HCT116 (cell line): ENCODE measurements around the gene PRICKLE1. TPM values are rescaled to one million over a fixed set of nuclear protein-coding genes. Genes with fewer than 3 reads are reported as not detected.

Experiments used
- ATAC-seq: fragments of 200-7000 bp; cut with Tn5 transposase; 2 replicates; pipeline ENCODE4 v1.9.1; 2020; ENCODE audit warnings: mild to moderate bottlenecking, moderate library complexity
- BruUV-seq: library from RNA; stranded (reverse); fragments of 400-500 nt; replicated peaks from 2 replicates; lab custom pipeline; 2021; lab: Mats Ljungman, UMichigan
- CTCF ChIA-PET: fragments of 300-600 bp; sonication (Branson Sonifier 250); formaldehyde crosslinking; loops from one replicate; lab custom pipeline; 2021; ENCODE audit warnings: antibody characterized with exemption; lab: Charles Lee
- POLR2A ChIA-PET: fragments of 300-600, 350-600 bp; sonication (Branson Sonifier 250); formaldehyde crosslinking; loops from one replicate; lab custom pipeline; 2021; ENCODE audit warnings: antibody characterized with exemption; lab: Charles Lee
- RAD21 ChIA-PET, 2 experiments: fragments of 300-600 bp; sonication (Branson Sonifier 250); formaldehyde crosslinking; loops; one replicate each; lab custom pipeline; 2023; ENCODE audit warnings: low total read pairs in 2 of 2; ENCODE audit not compliant: uncharacterized antibody in 2 of 2, unreplicated experiment in 2 of 2, low non-redundant PET in 1 of 2; lab: Charles Lee
- DNase-seq: peaks from one replicate; pipeline ENCODE4 v3.0.0-alpha.2; 2010; ENCODE audit warnings: low read depth, low spot score
- H2AFZ ChIP-seq: fragments of 200-600 bp; shearing (Covaris generic), sonication (generic); 2 replicates; pipeline ENCODE4 v1.6.1; 2017; ENCODE audit warnings: low read depth, mixed run types, mixed read lengths, antibody characterized with exemption, low read length; ENCODE audit not compliant: poor library complexity, severe bottlenecking
- H3K27ac ChIP-seq: 2 replicates; pipeline ENCODE4 v1.5.1; 2012; ENCODE audit warnings: low read depth, low read length
- H3K27me3 ChIP-seq: fragments of 200-600 bp; sonication (generic); 2 replicates; pipeline ENCODE4 v1.6.1; 2016; ENCODE audit warnings: mixed run types, low read length, mixed read lengths; ENCODE audit not compliant: insufficient read depth
- H3K36me3 ChIP-seq, 2 experiments: fragments of 200-500 bp in 1 of 2; fragments of 200-600 bp in 1 of 2; sonication (Bioruptor generic) in 1 of 2; sonication (generic) in 1 of 2; 2 replicates each; pipeline versions ENCODE4 v1.5.1 to v1.6.1; 2014 to 2016; ENCODE audit warnings: low read length in 2 of 2, inconsistent platforms in 1 of 2, mixed read lengths in 1 of 2, mixed run types in 1 of 2; ENCODE audit not compliant: insufficient read depth in 2 of 2, control insufficient read depth in 1 of 2
- H3K4me1 ChIP-seq, 2 experiments: fragments of 200-600 bp in 1 of 2; sonication (generic) in 1 of 2; 2 replicates each; pipeline versions ENCODE4 v1.5.1 to v1.6.1; 2012 to 2017; ENCODE audit warnings: low read length in 2 of 2, inconsistent platforms in 1 of 2, mild to moderate bottlenecking in 1 of 2, mixed read lengths in 1 of 2, mixed run types in 1 of 2, moderate library complexity in 1 of 2; ENCODE audit not compliant: insufficient read depth in 2 of 2, control insufficient read depth in 1 of 2
- H3K4me2 ChIP-seq: fragments of 200-600 bp; sonication (generic); 2 replicates; pipeline ENCODE4 v1.6.1; 2017; ENCODE audit warnings: mixed run types, low read length, mixed read lengths
- H3K4me3 ChIP-seq, 2 experiments: fragments of 200-600 bp in 1 of 2; sonication (generic) in 1 of 2; replicated peaks in 1 of 2; 2 replicates each; pipeline ENCODE4 v1.5.1; 2011 to 2016; ENCODE audit warnings: low read length in 2 of 2, control low read depth in 1 of 2, low read depth in 1 of 2, mild to moderate bottlenecking in 1 of 2, mixed read lengths in 1 of 2, mixed run types in 1 of 2
- H3K79me2 ChIP-seq: fragments of 200-600 bp; sonication (generic); 2 replicates; pipeline ENCODE4 v1.6.1; 2017; ENCODE audit warnings: mild to moderate bottlenecking, mixed run types, low read length, moderate library complexity, mixed read lengths; ENCODE audit not compliant: insufficient read depth
- H3K9ac ChIP-seq: fragments of 200-600 bp; sonication (generic); 2 replicates; pipeline ENCODE4 v1.6.1; 2016; ENCODE audit warnings: low read length, mixed read lengths
- H3K9me2 ChIP-seq: fragments of 200-600 bp; sonication (generic), shearing (Covaris generic); 2 replicates; pipeline ENCODE4 v1.6.1; 2017; ENCODE audit warnings: mixed run types, mild to moderate bottlenecking, moderate library complexity; ENCODE audit not compliant: insufficient read depth
- H3K9me3 ChIP-seq, 2 experiments: fragments of 200-500 bp in 1 of 2; fragments of 200-600 bp in 1 of 2; sonication (Bioruptor generic) in 1 of 2; sonication (generic) in 1 of 2; 2 replicates each; pipeline ENCODE4 v1.6.1; 2014 to 2017; ENCODE audit warnings: low read length in 2 of 2, mixed read lengths in 2 of 2, inconsistent platforms in 1 of 2, low read depth in 1 of 2, mild to moderate bottlenecking in 1 of 2, mixed run types in 1 of 2, moderate library complexity in 1 of 2; ENCODE audit not compliant: control insufficient read depth in 1 of 2, insufficient read depth in 1 of 2
- H4K20me1 ChIP-seq: fragments of 200-600 bp; sonication (generic), shearing (Covaris generic); 2 replicates; pipeline ENCODE4 v1.6.1; 2017; ENCODE audit warnings: mixed run types, mild to moderate bottlenecking, moderate library complexity; ENCODE audit not compliant: insufficient read depth
- ATF3 ChIP-seq: IDR thresholded peaks from 2 replicates; pipeline ENCODE4 v1.6.1; 2012
- CBX3 ChIP-seq: IDR thresholded peaks from 2 replicates; pipeline ENCODE4 v1.6.1; 2012; ENCODE audit warnings: low read depth
- CTCF ChIP-seq, 3 experiments: fragments of 200-600 bp in 1 of 3; sonication (generic) in 1 of 3; IDR thresholded peaks in 2 of 3; conservative IDR thresholded peaks in 1 of 3; 2 replicates each; pipeline ENCODE4 v1.5.1; 2012 to 2017; ENCODE audit warnings: low read depth in 2 of 3, low read length in 2 of 3, antibody characterized with exemption in 1 of 3, borderline replicate concordance in 1 of 3, control low read depth in 1 of 3, mild to moderate bottlenecking in 1 of 3, mixed read lengths in 1 of 3, mixed run types in 1 of 3, moderate library complexity in 1 of 3; ENCODE audit not compliant: insufficient read depth in 1 of 3
- EGR1 ChIP-seq: IDR thresholded peaks from 2 replicates; pipeline ENCODE4 v1.6.1; 2012; ENCODE audit warnings: low read depth
- ELF1 ChIP-seq: IDR thresholded peaks from 2 replicates; pipeline ENCODE4 v1.6.1; 2012; ENCODE audit warnings: low read depth, borderline replicate concordance
- EZH2 ChIP-seq: fragments of 200-600 bp; sonication (generic); IDR thresholded peaks from 2 replicates; pipeline ENCODE4 v1.6.1; 2017; ENCODE audit warnings: antibody characterized with exemption, mixed run types
- EZH2phosphoT487 ChIP-seq: fragments of 200-600 bp; IDR thresholded peaks from 2 replicates; pipeline ENCODE4 v1.6.1; 2018; ENCODE audit warnings: antibody characterized with exemption, borderline replicate concordance
- JUND ChIP-seq: IDR thresholded peaks from 2 replicates; pipeline ENCODE4 v1.6.1; 2012
- MAX ChIP-seq: IDR thresholded peaks from 2 replicates; pipeline ENCODE4 v1.6.1; 2012
- POLR2A ChIP-seq: IDR thresholded peaks from 2 replicates; pipeline ENCODE4 v1.7.0; 2011; ENCODE audit warnings: borderline replicate concordance; ENCODE audit not compliant: insufficient read depth, insufficient read length; ENCODE audit errors: extremely low read depth
- POLR2AphosphoS5 ChIP-seq: IDR thresholded peaks from 2 replicates; pipeline ENCODE4 v1.6.1; 2011; ENCODE audit warnings: mild to moderate bottlenecking, low read depth, low read length, moderate library complexity
- RAD21 ChIP-seq: IDR thresholded peaks from 2 replicates; pipeline ENCODE4 v1.6.1; 2012; ENCODE audit warnings: low read depth, mild to moderate bottlenecking
- SIN3A ChIP-seq: IDR thresholded peaks from 2 replicates; pipeline ENCODE4 v1.6.1; 2012; ENCODE audit warnings: low read depth
- SP1 ChIP-seq: IDR thresholded peaks from 2 replicates; pipeline ENCODE4 v1.6.1; 2012; ENCODE audit warnings: low read depth
- TCF7L2 ChIP-seq: IDR thresholded peaks from 2 replicates; pipeline ENCODE4 v1.7.0; 2011; ENCODE audit warnings: borderline replicate concordance, inconsistent platforms; ENCODE audit not compliant: insufficient read depth, insufficient read length; ENCODE audit errors: extremely low read depth
- YY1 ChIP-seq: IDR thresholded peaks from 2 replicates; pipeline ENCODE4 v1.6.1; 2011; ENCODE audit warnings: low read length, low read depth, moderate library complexity, mild to moderate bottlenecking; ENCODE audit not compliant: insufficient replicate concordance; ENCODE audit errors: extremely low read depth
- ZBTB33 ChIP-seq: IDR thresholded peaks from 2 replicates; pipeline ENCODE4 v1.6.1; 2011; ENCODE audit warnings: mild to moderate bottlenecking, low read length, moderate library complexity; ENCODE audit not compliant: insufficient replicate concordance; ENCODE audit errors: extremely low read depth
- ZFX ChIP-seq: fragments of 450-650 bp; IDR thresholded peaks from 2 replicates; pipeline ENCODE4 v1.6.1; 2017
- ZNF274 ChIP-seq: fragments of 200-500 bp; sonication (Bioruptor generic); IDR thresholded peaks from 2 replicates; pipeline ENCODE4 v1.6.1; 2014; ENCODE audit warnings: mild to moderate bottlenecking, low read depth, low read length, inconsistent platforms
- intact Hi-C: fragments of 100-400 bp; cut with micrococcal nuclease; formaldehyde crosslinking; loops from 2 replicates; pipeline ENCODE4 v1.10.0; 2022
- total RNA-seq: library from RNA; stranded (reverse); gene quantifications from one replicate; pipeline ENCODE4 v1.2.1, GENCODE V29; 2021; ENCODE audit not compliant: unreplicated experiment

The PRICKLE1 gene
- total RNA-seq, 1 experiment from 2014 or later, result 1.3 TPM

GRCh38 chr12:42463671-42464070 is 125.9 kb downstream of the PRICKLE1 start:
- ChIA-PET POLR2A (no interaction called here), RAD21 (no interaction called here)

More at GRCh38 chr12:42463671-42464070, 125.9 kb downstream of the PRICKLE1 start:
- Histone ChIP-seq H3K4me3 (no peak overlapping the region), H3K27me3 (no peaks in the 10 kb centered on the region), H2AFZ (no peak overlapping the region), H3K36me3 (no peaks in the 10 kb centered on the region), H3K9ac (no peak overlapping the region), H3K9me2 (no peaks in the 10 kb centered on the region), H3K4me2 (no peak overlapping the region), H3K4me1 (no peaks in the 10 kb centered on the region), H3K9me3 (no peaks in the 10 kb centered on the region), H3K79me2 (no peaks in the 10 kb centered on the region), H4K20me1 (no peaks in the 10 kb centered on the region), H3K27ac (no peak overlapping the region)
- intact Hi-C loops, result no loop called here
- no peak for TF ChIP-seq EGR1
- no peak for TF ChIP-seq POLR2A
- no peak for TF ChIP-seq CBX3
- no peak for TF ChIP-seq EZH2
- no peak for TF ChIP-seq MAX
- TF ChIP-seq ZNF274, result no peak
- no peak for TF ChIP-seq ZBTB33
- TF ChIP-seq CTCF (IDR thresholded peaks at IDR 0.05 in 2 of 3, conservative IDR thresholded peaks at IDR 0.05 in 1 of 3; ENCODE audit: borderline replicate concordance in 1 of 3, insufficient read depth in 1 of 3, low read depth in 2 of 3, low read length in 2 of 3), result no peak
- TF ChIP-seq POLR2AphosphoS5, result no peak
- TF ChIP-seq JUND, result no peak
- no peak for TF ChIP-seq SIN3A
- no peak for TF ChIP-seq SP1
- no peak for TF ChIP-seq TCF7L2
- TF ChIP-seq RAD21, result no peak
- TF ChIP-seq ATF3, result no peak
- TF ChIP-seq ZFX, result no peak
- TF ChIP-seq YY1, result no peak
- TF ChIP-seq ELF1, result no peak
- TF ChIP-seq EZH2phosphoT487, result no peak
- ATAC-seq, result no peak
- BruUV-seq, result no TSS peak
- CTCF ChIA-PET, result no interaction called here
- no peak for DNase-seq
